Sigmoid colon (tissue), 4 donors: Measurements from ENCODE around the gene CLBA1.

Experiments
- CTCF ChIP-seq, 4 experiments: fragments of 450-650 bp in 3 of 4; fragments of 200-600 bp in 1 of 4; IDR thresholded peaks; one replicate each; pipeline ENCODE4 v1.5.1; 2016 to 2019; ENCODE audit warnings: antibody characterized with exemption in 4 of 4, mild to moderate bottlenecking in 3 of 4, moderate library complexity in 2 of 4
- POLR2A ChIP-seq, 2 donors: fragments of 450-650 bp; IDR thresholded peaks; one replicate each; pipeline ENCODE4 v1.6.1; 2016; ENCODE audit warnings: antibody characterized with exemption in 2 of 2, mild to moderate bottlenecking in 2 of 2, moderate library complexity in 2 of 2
- POLR2AphosphoS5 ChIP-seq, 4 donors: sonication (generic); formaldehyde crosslinking; IDR thresholded peaks; one replicate each; pipeline ENCODE4 v1.6.1; 2017; ENCODE audit warnings: antibody characterized with exemption in 4 of 4

- TF ChIP-seq CTCF (IDR thresholded peaks at IDR 0.05) (no peak), POLR2AphosphoS5 (IDR thresholded peaks at IDR 0.05) (no peak), POLR2A (IDR thresholded peaks at IDR 0.05) (no peak)
Measured at GRCh38 chr14:105023144-105023543, 37.6 kb downstream of the CLBA1 start.
